HG03103 (cell line): Measurements from ENCODE around the gene COPS7A.
A peak's percentile ranks its signal among the peaks of the same experiment; 100 is the strongest.

ENCODE experiments used
- ATAC-seq: cut with Tn5 transposase; IDR thresholded peaks from one replicate; pipeline ENCODE4 v1.9.1; 2021; ENCODE audit warnings: low read depth; ENCODE audit not compliant: unreplicated experiment

COPS7A gene

GRCh38 chr12:6748761-6749160 is 24.9 kb downstream of the COPS7A start:
- ATAC-seq: no peak

GRCh38 chr12:6750506-6750905 is 26.7 kb downstream of the COPS7A start:
- no peak for ATAC-seq

DNA sequence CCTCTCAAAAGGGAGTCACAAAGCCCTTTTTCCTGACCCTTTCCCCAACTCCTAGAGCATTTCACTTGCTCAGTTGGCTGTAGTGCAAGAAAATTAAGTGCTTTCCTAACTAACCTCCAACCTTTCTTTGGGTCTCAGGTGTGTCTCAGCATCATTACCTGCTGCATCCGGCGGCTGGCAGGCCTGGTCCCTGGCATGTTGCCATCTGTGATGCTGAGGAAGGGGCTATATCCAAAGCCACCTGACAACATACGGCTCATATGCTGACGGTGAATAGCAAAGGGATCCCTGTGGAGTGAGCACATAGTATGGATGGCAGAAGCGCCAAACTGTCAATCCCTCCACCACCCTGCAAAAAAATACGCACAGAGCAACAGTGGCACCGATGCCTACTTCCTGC is 27.9 kb downstream of the COPS7A start:
- no peak for ATAC-seq

DNA sequence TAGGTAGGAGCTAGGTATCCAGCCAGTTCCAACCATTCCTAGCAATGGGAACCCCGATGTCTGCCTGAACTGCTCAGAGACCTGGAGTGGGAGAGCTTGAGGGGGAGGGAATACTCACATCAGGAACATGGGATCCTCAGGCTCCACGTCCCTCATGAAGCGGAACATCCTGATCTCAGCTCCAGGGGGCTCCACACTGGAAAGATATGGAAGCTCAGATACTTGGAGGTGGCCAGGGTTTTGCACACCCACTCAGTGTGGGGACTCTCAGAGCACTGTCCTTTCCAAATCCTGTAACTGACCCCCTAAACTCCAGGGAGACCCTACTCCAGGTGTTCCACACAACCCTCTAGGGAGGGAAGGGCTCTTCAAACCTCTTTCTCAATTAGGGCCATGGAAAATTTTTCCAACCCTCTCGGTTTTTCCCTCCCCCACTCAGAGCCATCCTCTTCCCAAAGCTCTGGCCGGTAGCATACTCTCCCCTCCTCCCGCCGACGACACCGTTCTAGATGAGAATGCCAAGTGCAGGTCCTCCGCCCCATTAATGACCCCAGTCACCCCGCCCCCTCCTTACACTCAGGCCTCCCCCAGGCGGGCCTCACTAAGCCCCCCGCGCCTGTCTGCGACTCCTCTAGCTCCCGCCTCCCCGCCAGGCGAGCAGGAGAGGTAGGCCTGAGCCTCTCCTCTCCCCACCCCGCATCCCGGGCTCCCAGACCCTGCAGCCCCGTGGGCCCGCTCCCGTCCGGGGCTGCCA is 28.5 kb downstream of the COPS7A start:
- no peak for ATAC-seq

GRCh38 chr12:6752921-6753771 is 29.3 kb downstream of the COPS7A start, which contains the start of gene MLF2:
MLF2 (minus strand) TSS chr12:6753141; CDS start chr12:6752334, 807 bp downstream.
- ATAC-seq: peak; percentile 90

DNA sequence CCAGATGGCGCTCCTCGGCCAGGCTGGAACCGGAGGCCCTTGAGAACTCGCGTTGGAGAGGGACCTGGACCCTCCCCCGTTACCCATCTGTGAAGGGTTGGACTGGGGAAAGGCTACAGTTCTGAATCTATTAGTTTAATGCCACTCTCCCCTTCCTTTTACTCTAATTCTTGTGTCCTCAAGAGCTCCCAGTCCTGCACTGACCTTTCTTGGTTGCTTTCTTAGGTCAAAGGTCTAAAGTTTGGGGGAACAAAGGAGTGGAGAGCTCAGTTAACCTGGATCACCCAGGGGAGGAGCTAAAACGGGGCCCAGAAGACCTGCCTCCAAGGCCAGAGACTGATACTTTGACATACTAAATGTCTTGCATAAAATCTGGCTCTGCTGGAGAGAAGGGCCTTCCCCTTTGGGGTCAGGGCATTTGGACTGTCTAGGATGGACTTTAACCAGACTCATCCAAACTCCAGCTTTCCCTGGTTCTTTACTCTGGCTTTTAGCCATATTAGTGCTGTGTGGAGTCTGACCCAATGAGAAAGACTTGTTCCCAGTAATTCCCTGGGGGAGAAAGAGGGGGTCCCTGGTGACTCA is 30.0 kb downstream of the COPS7A start:
- ATAC-seq: no peak

DNA sequence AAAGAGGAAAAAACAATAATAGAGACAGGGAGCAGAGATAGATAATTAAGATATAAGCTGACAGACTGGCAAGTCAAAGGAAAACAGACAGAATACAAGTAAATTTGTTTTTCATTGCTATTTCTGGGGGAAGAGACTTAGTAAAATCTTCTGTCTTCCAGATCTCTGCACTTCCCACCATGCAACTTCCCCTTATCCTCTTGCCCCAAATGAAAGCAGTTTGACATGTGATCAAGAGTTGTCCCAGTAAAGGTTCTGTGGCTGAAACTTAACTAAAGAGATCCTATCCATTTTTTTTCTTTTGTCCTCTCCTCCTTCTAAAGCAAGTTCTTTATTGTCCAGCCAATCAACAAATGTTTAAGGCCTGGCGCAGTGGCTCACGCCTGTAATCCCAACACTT is 30.6 kb downstream of the COPS7A start:
- no peak for ATAC-seq

DNA sequence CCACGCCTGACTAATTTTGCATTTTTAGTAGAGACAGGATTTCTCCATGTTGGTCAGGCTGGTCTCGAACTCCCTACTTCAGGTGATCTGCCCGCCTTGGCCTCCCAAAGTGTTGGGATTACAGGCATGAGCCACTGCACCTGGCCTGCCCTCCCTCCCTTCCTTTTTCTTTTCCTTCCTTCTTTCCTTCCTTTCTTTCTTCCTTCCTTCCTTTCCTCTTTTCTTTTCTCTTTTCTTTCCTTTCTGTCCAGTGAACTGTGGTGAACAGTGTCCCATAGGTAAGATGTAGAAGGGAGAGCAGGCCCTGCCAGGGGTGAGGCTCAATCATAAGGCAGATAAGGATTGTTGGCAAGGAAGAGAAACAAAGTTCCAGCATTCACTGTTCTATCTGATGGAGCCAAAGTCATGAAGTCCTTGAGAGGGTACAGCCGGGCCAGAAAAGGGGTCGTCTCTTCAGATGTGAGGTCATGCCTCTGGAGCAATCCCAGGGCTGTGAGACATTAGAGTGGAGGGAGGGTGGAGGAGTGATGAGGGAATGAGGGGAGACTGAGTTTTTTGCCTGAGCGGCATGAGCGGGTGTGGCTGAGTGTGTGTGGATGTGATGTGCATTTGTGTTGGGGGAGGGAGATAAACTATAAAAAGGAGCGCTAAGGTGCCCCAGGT is 33.3 kb downstream of the COPS7A start:
- no peak for ATAC-seq

GRCh38 chr12:6758506-6759095 is 34.8 kb downstream of the COPS7A start:
- ATAC-seq: no peak

GRCh38 chr12:6759741-6760140 is 35.9 kb downstream of the COPS7A start:
- no peak for ATAC-seq

- no peak for ATAC-seq
These were observed 39.5 kb downstream of the COPS7A start for GRCh38 chr12:6763380-6763779.

DNA sequence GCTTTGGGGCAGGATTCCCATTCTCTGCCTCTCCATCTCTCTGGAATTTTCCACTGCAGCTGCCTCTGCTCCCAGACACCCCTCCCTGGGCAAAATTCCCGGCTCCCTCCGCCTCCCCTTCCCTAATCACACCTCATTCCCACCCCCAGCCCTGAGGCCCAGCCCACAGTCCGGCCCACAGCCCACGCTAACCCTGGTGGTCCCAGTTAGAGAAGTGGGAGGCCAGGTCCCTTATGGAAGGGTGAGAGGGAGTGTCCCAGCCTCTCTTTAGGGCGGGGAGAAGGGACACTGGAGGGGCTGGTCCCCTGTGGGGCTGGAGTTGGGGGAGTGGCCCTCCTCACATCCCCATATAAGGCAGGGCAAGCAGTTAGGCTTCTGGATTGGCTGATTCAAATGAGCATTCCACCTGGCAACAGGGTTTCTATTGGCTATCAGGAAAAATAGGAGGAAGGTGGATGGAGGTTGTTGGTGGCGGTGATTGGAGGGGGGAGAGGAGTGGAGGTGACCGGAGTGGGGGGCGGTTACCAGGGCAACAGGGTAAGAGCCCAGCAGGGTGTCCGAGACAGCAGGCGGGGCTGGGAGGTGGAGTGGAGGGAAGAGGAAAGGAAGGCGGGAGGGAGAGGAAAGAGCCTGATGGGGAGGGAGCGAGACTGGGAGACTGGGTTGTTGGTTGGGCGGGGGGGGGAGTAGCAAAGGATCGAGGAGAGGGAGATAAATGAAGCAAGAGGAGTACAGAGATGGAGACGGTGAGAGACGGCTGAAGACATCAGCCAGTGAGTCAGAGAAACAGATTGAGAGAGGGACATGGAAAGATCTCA is 40.4 kb downstream of the COPS7A start:
- ATAC-seq: peak; percentile 73

- no peak for ATAC-seq
These were observed 41.3 kb downstream of the COPS7A start for GRCh38 chr12:6765048-6765633.

- ATAC-seq: no peak
These were observed 42.1 kb downstream of the COPS7A start, which contains the start of gene PTMS for GRCh38 chr12:6765634-6766581. PTMS (plus strand) TSS chr12:6766363; CDS start chr12:6766706, 343 bp downstream.

DNA sequence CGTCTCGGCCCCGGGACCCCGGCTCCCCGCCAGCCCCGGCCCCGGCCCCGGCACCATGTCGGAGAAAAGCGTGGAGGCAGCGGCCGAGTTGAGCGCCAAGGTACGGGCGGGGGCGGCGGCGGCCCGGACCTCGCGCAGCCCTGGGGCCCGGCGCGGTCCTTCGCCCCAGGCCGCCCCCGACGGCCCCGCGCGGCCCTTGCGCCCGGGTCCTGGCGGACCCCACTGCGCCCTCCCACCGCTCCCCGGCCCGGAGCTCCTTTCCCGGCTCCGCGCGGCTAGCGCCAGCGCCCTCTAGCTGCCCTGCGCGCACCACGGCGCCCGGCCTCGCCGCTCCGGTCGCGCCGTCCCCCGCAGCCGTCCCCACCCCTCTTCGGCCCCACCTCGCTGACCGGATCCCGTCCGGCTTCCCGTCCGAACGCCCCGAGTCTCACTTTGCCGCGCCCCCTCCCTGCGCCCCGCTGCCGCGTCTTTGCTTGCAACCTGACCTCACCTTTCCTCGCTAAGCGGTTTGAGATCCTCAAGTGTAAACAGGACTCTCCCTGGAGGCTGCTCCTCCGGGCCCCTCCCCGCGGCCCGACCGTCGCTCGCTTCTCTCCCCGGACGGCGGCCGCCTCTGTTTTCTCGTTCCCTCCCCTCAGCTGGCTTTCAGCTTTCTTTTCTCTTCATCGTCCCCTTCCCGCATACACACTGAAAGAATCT is 43.0 kb downstream of the COPS7A start:
- ATAC-seq: no peak

DNA sequence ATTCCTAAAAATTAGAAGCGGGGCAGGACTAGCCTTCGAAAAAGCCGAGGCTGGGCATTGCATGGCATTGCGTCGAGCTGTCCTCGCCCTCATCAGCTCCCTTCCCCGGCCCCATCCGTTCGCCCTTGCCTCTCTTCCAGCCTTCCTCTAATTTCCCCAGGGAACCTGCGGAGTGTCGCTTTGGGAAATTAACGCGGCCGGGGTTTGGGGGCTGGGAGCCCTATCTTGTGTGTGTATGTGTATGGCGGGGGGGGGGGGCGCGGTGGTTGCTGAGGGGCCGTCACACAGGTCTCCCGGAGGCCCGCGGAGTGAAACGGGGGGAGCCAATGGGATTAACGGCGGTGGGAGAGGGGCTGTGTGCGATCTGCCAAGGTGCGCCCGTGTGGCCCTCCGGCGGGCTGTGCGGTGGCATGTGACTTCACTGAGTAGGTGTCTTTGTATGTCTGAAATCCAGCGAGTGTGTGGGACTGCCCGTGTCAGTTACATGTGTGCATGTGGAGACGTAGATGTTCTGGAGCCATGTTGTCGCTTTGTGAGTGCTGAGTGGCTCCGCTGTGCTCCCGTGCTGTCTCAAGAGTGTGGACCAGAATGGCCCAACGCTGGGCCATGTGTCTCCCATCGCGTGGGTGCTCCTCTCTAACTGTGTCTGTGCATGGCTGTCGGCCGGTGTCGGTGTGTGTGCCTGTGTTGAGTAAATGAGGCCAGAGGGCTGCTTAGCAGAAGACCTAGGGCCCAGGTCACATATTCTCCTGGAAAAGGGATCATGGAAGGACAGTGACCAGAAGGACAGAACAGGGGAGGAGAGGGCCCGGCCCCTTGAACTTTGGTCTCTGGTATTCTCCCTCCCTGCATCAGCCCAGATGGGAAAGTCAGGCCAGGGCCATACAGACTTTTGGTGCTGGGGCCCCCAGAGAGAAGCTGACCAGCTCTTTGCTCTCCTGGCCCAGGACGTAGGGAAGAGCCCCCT is 43.8 kb downstream of the COPS7A start:
- no peak for ATAC-seq
